ENCODE data around the gene SLC35B3.

DNA sequence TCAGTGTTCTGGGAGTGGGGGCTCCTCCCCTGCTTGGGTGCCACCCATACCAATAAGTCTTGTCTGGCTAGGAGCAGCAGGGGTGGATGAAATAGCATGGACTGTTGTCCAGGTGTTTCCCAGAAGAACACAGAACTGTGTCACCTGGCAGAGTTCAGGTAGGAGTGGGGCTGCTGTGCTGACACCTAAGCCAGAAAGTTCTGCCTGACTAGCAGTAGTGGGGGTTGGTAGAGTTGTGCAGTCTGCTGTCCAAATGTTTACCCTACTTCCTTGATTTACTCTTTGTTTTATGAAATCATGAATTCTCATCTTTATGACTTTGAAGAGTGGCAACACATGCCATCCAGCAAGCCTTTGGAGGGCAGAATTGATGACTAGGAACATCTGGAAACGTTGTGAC lies 27.3 kb upstream of the SLC35B3 start:
- TF ChIP-seq POLR2A (IDR thresholded peaks at IDR 0.05): no peak
- TF ChIP-seq, protein P1, sequence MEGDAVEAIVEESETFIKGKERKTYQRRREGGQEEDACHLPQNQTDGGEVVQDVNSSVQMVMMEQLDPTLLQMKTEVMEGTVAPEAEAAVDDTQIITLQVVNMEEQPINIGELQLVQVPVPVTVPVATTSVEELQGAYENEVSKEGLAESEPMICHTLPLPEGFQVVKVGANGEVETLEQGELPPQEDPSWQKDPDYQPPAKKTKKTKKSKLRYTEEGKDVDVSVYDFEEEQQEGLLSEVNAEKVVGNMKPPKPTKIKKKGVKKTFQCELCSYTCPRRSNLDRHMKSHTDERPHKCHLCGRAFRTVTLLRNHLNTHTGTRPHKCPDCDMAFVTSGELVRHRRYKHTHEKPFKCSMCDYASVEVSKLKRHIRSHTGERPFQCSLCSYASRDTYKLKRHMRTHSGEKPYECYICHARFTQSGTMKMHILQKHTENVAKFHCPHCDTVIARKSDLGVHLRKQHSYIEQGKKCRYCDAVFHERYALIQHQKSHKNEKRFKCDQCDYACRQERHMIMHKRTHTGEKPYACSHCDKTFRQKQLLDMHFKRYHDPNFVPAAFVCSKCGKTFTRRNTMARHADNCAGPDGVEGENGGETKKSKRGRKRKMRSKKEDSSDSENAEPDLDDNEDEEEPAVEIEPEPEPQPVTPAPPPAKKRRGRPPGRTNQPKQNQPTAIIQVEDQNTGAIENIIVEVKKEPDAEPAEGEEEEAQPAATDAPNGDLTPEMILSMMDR (IDR thresholded peaks at IDR 0.05 in 8 of 11, conservative IDR thresholded peaks at IDR 0.05 in 3 of 11): no peak
